CD4-positive, alpha-beta memory T cell (primary cell): Measurements from ENCODE around the gene ACSL3. TPM values are rescaled to one million over a fixed set of nuclear protein-coding genes. Genes with fewer than 3 reads are reported as not detected.
"Not testable (repeated sequence)": the region's sequence is repeated elsewhere in the genome, so short reads cannot be mapped to it uniquely, and the experiment has no call there.

Experiments
- CTCF ChIA-PET: fragments of 350-600 bp; sonication (Branson Sonifier 250); formaldehyde crosslinking; loops from one replicate; lab custom pipeline; 2021; ENCODE audit warnings: inconsistent platforms; ENCODE audit not compliant: partially characterized antibody; lab: Charles Lee
- POLR2A ChIA-PET: fragments of 350-600 bp; sonication (Branson Sonifier 250); formaldehyde crosslinking; loops from one replicate; lab custom pipeline; 2021; ENCODE audit not compliant: partially characterized antibody; lab: Charles Lee
- DNase-seq, 5 donors: peaks; one replicate each; pipeline versions ENCODE4 v3.0.0 to v3.0.0-alpha.2; 2020 to 2022; ENCODE audit warnings: mixed read lengths in 1 of 5
- H3K27ac ChIP-seq: one replicate; pipeline ENCODE4 v1.7.0; 2013; ENCODE audit warnings: low read depth, low read length
- H3K27me3 ChIP-seq: 2 replicates; pipeline ENCODE4 v1.7.0; 2013; ENCODE audit warnings: mild to moderate bottlenecking, low read length, moderate library complexity; ENCODE audit not compliant: insufficient read depth
- H3K36me3 ChIP-seq: 2 replicates; pipeline ENCODE4 v1.7.0; 2013; ENCODE audit warnings: mild to moderate bottlenecking, low read length, moderate library complexity; ENCODE audit not compliant: insufficient read depth
- H3K4me1 ChIP-seq: 2 replicates; pipeline ENCODE4 v1.7.0; 2013; ENCODE audit warnings: mild to moderate bottlenecking, low read length, moderate library complexity; ENCODE audit not compliant: insufficient read depth
- H3K4me3 ChIP-seq, 2 donors: one replicate each; pipeline ENCODE4 v1.7.0; 2013; ENCODE audit warnings: low read length in 2 of 2, mild to moderate bottlenecking in 1 of 2
- H3K9me3 ChIP-seq, 2 donors: one replicate each; pipeline ENCODE4 v1.7.0; 2013; ENCODE audit warnings: low read length in 2 of 2, control low read depth in 1 of 2; ENCODE audit not compliant: control insufficient read depth in 1 of 2
- H3K27ac Mint-ChIP-seq, 7 donors: one replicate each; pipeline ENCODE4 v1.8.0; 2020 to 2021; ENCODE audit warnings: mixed read lengths in 7 of 7, mild to moderate bottlenecking in 6 of 7, inconsistent platforms in 3 of 7, moderate library complexity in 3 of 7
- H3K27me3 Mint-ChIP-seq, 2 donors: one replicate each; pipeline ENCODE4 v1.8.0; 2020 to 2021; ENCODE audit warnings: mixed read lengths in 2 of 2
- H3K36me3 Mint-ChIP-seq, 2 donors: one replicate each; pipeline ENCODE4 v1.8.0; 2020 to 2021; ENCODE audit warnings: mixed read lengths in 2 of 2, inconsistent platforms in 1 of 2, mild to moderate bottlenecking in 1 of 2
- H3K4me1 Mint-ChIP-seq, 4 donors: one replicate each; pipeline ENCODE4 v1.8.0; 2020 to 2021; ENCODE audit warnings: mixed read lengths in 4 of 4, mild to moderate bottlenecking in 1 of 4
- H3K4me3 Mint-ChIP-seq, 8 donors: one replicate each; pipeline ENCODE4 v1.8.0; 2020 to 2021; ENCODE audit warnings: mixed read lengths in 8 of 8, mild to moderate bottlenecking in 7 of 8, moderate library complexity in 6 of 8, inconsistent platforms in 3 of 8
- H3K9me3 Mint-ChIP-seq, 8 donors: one replicate each; pipeline ENCODE4 v1.8.0; 2020 to 2021; ENCODE audit warnings: mixed read lengths in 8 of 8, mild to moderate bottlenecking in 5 of 8, inconsistent platforms in 3 of 8, moderate library complexity in 1 of 8
- intact Hi-C: fragments of 100-400 bp; cut with micrococcal nuclease; formaldehyde crosslinking; loops from one replicate; pipeline ENCODE4 v1.15.1; 2023
- polyA plus RNA-seq, 2 donors: library from polyadenylated mRNA; unstranded; fragments of 300-500 nt; fragmentation: Illumina TruSeq; gene quantifications; one replicate each; pipeline ENCODE4 v1.2.3, GENCODE V29; 2021
- total RNA-seq, 2 experiments: library from RNA; stranded (reverse); gene quantifications; one replicate each; pipeline ENCODE4 v1.2.3, GENCODE V29; 2021

ACSL3 gene
- total and polyA plus RNA-seq, 4 experiments from 2014 or later = 24.8 to 30.9 (median 25.8) TPM

DNA sequence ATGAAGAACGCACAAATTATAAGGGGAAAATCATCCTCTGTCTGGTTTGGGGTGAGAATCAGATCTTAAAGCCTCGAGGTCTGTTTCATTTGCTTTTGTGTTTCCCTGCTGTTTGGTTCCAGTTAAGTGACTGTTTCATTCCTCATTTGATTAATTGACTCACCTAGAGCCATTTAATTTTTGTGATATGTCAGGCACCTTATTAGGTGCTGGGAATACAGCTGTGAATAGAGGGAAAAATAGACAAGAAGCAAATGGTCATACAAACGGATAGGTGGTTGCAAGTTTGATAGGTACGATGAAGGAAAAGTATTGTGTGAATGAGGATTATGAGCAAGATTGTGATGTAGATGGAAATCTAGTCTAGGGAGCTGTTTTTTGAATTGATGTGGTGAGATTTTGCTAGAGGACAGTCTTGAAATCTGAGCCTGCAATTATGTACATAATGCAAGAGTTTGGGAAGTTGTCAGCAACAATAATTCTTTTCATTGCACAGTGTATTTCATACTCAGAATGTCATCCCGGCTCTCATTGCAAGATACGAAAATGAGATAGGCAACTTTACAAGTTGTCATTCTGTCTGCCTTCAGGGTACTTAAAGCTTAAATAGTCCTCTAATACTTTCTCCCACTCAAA, 2.2 kb downstream of the ACSL3 start:
- Histone ChIP-seq H3K27me3 (no peaks in the 10 kb centered on the region), H3K4me3 (no peak overlapping the region), H3K27ac (no peak overlapping the region), H3K4me1 (peaks cover 42% of the 10 kb centered on the region), H3K36me3 (no peaks in the 10 kb centered on the region), H3K9me3 (no peaks in the 10 kb centered on the region)
- ChIA-PET POLR2A (no interaction called here), CTCF (interaction anchor here (1.0 to 2.6 kb wide), 3 partner anchors 40 to 44 kb away, joined by 3 to 8 read pairs (median 3); no protein-coding TSS in a partner anchor)
- no peak for DNase-seq
- peaks cover 0 to 3% of the 10 kb centered on the region in 2 donors for H3K36me3 Mint-ChIP-seq
- H3K27me3 Mint-ChIP-seq = no peaks in the 10 kb centered on the region
- H3K4me1 Mint-ChIP-seq = peaks cover 7 to 20% (median 8%) of the 10 kb centered on the region in 4 donors
- H3K4me3 Mint-ChIP-seq = no peak overlapping the region
- intact Hi-C loops = no loop called here
- no peak overlapping the region for H3K27ac Mint-ChIP-seq
- no peaks in the 10 kb centered on the region for H3K9me3 Mint-ChIP-seq

GRCh38 chr2:222864296-222864695, 3.5 kb downstream of the ACSL3 start:
- H3K4me3 Mint-ChIP-seq = no peak overlapping the region
- intact Hi-C loops = no loop called here
- H3K9me3 ChIP-seq = no peaks in the 10 kb centered on the region
- H3K36me3 ChIP-seq = no peaks in the 10 kb centered on the region
- H3K4me1 ChIP-seq = peaks cover 42% of the 10 kb centered on the region
- no peak overlapping the region for H3K27ac Mint-ChIP-seq
- no peaks in the 10 kb centered on the region for H3K27me3 ChIP-seq
- CTCF ChIA-PET = interaction anchor here (2.6 kb wide), 1 partner anchor 39 kb away, joined by 8 read pairs; no protein-coding TSS in a partner anchor
- no peak overlapping the region for H3K27ac ChIP-seq
- H3K36me3 Mint-ChIP-seq = peaks cover 0 to 3% of the 10 kb centered on the region in 2 donors
- no peaks in the 10 kb centered on the region for H3K9me3 Mint-ChIP-seq
- peaks cover 7 to 20% (median 8%) of the 10 kb centered on the region in 4 donors for H3K4me1 Mint-ChIP-seq
- POLR2A ChIA-PET = no interaction called here
- H3K27me3 Mint-ChIP-seq = no peaks in the 10 kb centered on the region
- no peak for DNase-seq
- no peak overlapping the region for H3K4me3 ChIP-seq

DNA sequence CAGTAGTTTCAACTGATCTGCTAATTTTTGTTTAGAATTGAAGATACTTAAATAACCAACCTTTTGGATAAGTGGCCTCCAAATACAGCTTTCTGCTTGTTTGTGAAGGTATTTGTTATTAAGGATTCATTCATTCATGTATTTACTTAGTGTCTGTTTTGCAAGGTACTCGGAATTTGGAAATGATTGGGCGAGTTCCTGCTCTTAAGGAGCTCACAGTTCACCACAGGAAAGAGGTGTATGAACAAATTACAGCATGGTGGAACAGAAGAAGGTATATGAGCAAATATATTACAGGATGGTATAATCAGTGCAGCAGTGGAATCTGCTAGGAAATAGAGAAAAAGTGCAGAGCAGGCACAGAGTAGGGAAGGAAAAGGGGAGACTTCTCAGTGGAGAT, 4.5 kb downstream of the ACSL3 start:
- CTCF ChIA-PET = no interaction called here
- Mint-ChIP-seq H3K4me1 (peaks cover 7 to 15% (median 8%) of the 10 kb centered on the region in 4 donors), H3K4me3 (peak overlapping the region in 1 of 8 donors; percentile 20), H3K9me3 (no peaks in the 10 kb centered on the region), H3K27me3 (no peaks in the 10 kb centered on the region), H3K36me3 (peaks cover 0 to 3% of the 10 kb centered on the region in 2 donors), H3K27ac (no peak overlapping the region)
- Histone ChIP-seq H3K4me1 (peaks cover 40% of the 10 kb centered on the region), H3K9me3 (no peaks in the 10 kb centered on the region), H3K27ac (no peak overlapping the region), H3K36me3 (no peaks in the 10 kb centered on the region), H3K27me3 (no peaks in the 10 kb centered on the region), H3K4me3 (no peak overlapping the region)
- DNase-seq = no peak
- intact Hi-C loops = no loop called here
- POLR2A ChIA-PET = interaction anchor here (0.8 kb wide), 1 partner anchor 66 kb away, joined by 8 read pairs; no protein-coding TSS in a partner anchor

GRCh38 chr2:222866358-222866960, 5.6 kb downstream of the ACSL3 start:
- DNase-seq = no peak
- intact Hi-C loops = no loop called here
- H3K27me3 ChIP-seq = no peaks in the 10 kb centered on the region
- no peaks in the 10 kb centered on the region for H3K36me3 ChIP-seq
- Mint-ChIP-seq H3K27ac (no peak overlapping the region), H3K36me3 (peaks cover 0 to 3% of the 10 kb centered on the region in 2 donors), H3K4me3 (no peak overlapping the region), H3K9me3 (no peaks in the 10 kb centered on the region), H3K4me1 (peaks cover 7 to 15% (median 8%) of the 10 kb centered on the region in 4 donors), H3K27me3 (no peaks in the 10 kb centered on the region)
- POLR2A ChIA-PET = no interaction called here
- peaks cover 39% of the 10 kb centered on the region for H3K4me1 ChIP-seq
- H3K27ac ChIP-seq = no peak overlapping the region
- no peak overlapping the region for H3K4me3 ChIP-seq
- H3K9me3 ChIP-seq = no peaks in the 10 kb centered on the region
- CTCF ChIA-PET = no interaction called here

DNA sequence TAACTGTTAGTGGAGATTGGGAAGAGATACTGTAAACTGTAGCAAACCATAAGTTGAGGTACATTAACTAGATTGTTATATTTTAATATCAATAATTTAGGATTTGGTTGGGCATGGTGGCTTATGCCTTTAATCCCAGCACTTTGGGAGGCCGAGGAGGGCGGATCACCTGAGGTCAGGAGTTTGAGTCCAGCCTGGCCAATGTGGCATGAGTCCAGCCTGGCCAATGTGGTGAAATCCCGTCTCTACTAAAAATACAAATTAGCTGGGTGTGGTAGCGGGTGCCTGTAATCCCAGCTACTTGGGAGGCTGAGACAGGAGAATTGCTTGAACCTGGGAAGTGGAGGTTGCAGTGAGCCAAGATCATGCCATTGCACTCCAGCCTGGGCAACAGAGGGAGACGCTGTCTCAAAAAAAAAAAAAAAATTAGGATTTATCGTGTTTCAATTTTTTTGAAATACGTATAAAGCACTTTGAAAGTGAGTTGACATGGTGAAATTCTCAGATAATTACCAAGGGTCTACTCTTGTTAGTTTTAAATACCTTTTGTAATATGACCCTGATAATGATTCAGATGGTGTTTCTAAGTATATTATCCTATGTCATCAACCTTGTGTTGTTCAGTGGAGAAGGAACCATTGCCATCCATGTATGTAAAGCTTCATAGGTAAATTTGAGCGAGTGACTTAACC, 7.9 kb downstream of the ACSL3 start:
- intact Hi-C loops, H3K4me3 Mint-ChIP-seq, H3K9me3 ChIP-seq, CTCF ChIA-PET, H3K9me3 Mint-ChIP-seq, H3K4me3 ChIP-seq, H3K27me3 ChIP-seq, DNase-seq, H3K27ac Mint-ChIP-seq, H3K27me3 Mint-ChIP-seq, H3K36me3 Mint-ChIP-seq, H3K27ac ChIP-seq, H3K36me3 ChIP-seq: not testable (repeated sequence)
- peaks cover 12 to 15% (median 12%) of the 10 kb centered on the region in 4 donors for H3K4me1 Mint-ChIP-seq
- peaks cover 18% of the 10 kb centered on the region for H3K4me1 ChIP-seq
- POLR2A ChIA-PET = interaction anchor here (0.7 kb wide), 1 partner anchor 685 kb away, joined by 3 read pairs; no protein-coding TSS in a partner anchor

DNA sequence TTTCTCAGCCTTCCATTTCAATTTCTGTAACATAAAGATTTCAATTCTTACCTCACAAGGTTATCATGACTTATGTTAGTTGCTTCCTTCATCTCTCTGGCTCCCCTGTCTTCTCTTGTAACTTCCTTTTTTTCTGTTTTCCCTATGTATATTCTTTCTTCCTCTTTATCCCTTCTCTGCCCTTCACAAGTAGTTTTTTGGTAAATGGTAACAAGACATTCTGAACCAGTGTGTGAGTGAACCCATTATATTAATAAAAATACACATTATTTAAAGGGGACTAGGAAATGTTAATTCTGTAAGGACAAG, 8.4 kb downstream of the ACSL3 start:
- Mint-ChIP-seq H3K27me3 (no peaks in the 10 kb centered on the region), H3K9me3 (no peaks in the 10 kb centered on the region), H3K4me1 (peaks cover 12 to 15% (median 12%) of the 10 kb centered on the region in 4 donors), H3K4me3 (no peak overlapping the region), H3K36me3 (no peaks in the 10 kb centered on the region), H3K27ac (no peak overlapping the region)
- H3K36me3 ChIP-seq = no peaks in the 10 kb centered on the region
- no peaks in the 10 kb centered on the region for H3K9me3 ChIP-seq
- no peaks in the 10 kb centered on the region for H3K27me3 ChIP-seq
- H3K4me1 ChIP-seq = peaks cover 13% of the 10 kb centered on the region
- intact Hi-C loops = no loop called here
- no peak overlapping the region for H3K27ac ChIP-seq
- ChIA-PET CTCF (no interaction called here), POLR2A (interaction anchor here (0.7 kb wide), 1 partner anchor 684 kb away, joined by 3 read pairs; no protein-coding TSS in a partner anchor)
- H3K4me3 ChIP-seq = no peak overlapping the region
- no peak for DNase-seq

GRCh38 chr2:222871291-222871690, 10.5 kb downstream of the ACSL3 start:
- H3K4me1 ChIP-seq = no peaks in the 10 kb centered on the region
- peaks cover 11 to 22% (median 16%) of the 10 kb centered on the region in 4 donors for H3K4me1 Mint-ChIP-seq
- H3K27me3 Mint-ChIP-seq = no peaks in the 10 kb centered on the region
- no peak for DNase-seq
- H3K4me3 Mint-ChIP-seq = no peak overlapping the region
- H3K27me3 ChIP-seq = no peaks in the 10 kb centered on the region
- H3K9me3 Mint-ChIP-seq = no peaks in the 10 kb centered on the region
- H3K36me3 ChIP-seq = no peaks in the 10 kb centered on the region
- no peaks in the 10 kb centered on the region for H3K9me3 ChIP-seq
- ChIA-PET CTCF (no interaction called here), POLR2A (no interaction called here)
- no peak overlapping the region for H3K27ac ChIP-seq
- no peaks in the 10 kb centered on the region for H3K36me3 Mint-ChIP-seq
- H3K27ac Mint-ChIP-seq = no peak overlapping the region
- intact Hi-C loops = no loop called here
- H3K4me3 ChIP-seq = no peak overlapping the region
